ENCODE measurements around the gene NECTIN3. TPM values are rescaled to one million over a fixed set of nuclear protein-coding genes. Genes with fewer than 3 reads are reported as not detected.

Gene NECTIN3
- total and polyA plus RNA-seq, 8 donors, result 1.3 to 10.3 (median 6.6) TPM

- WGBS, 2 donors, result 56 to 74% methylated on average over 1 of the region's 1 CpG
- ATAC-seq, result no peak
- DNase-seq, result no peak
- Histone ChIP-seq H3K36me3 (no peaks in the 10 kb centered on the region), H3K27me3 (no peaks in the 10 kb centered on the region), H3K4me3 (no peak overlapping the region), H3K9me3 (no peaks in the 10 kb centered on the region), H3K4me1 (no peaks in the 10 kb centered on the region), H3K27ac (no peak overlapping the region)
- no peak for FAIRE-seq
- intact Hi-C loops (cut with DNase I), result no loop called here
- TF ChIP-seq, protein P1, sequence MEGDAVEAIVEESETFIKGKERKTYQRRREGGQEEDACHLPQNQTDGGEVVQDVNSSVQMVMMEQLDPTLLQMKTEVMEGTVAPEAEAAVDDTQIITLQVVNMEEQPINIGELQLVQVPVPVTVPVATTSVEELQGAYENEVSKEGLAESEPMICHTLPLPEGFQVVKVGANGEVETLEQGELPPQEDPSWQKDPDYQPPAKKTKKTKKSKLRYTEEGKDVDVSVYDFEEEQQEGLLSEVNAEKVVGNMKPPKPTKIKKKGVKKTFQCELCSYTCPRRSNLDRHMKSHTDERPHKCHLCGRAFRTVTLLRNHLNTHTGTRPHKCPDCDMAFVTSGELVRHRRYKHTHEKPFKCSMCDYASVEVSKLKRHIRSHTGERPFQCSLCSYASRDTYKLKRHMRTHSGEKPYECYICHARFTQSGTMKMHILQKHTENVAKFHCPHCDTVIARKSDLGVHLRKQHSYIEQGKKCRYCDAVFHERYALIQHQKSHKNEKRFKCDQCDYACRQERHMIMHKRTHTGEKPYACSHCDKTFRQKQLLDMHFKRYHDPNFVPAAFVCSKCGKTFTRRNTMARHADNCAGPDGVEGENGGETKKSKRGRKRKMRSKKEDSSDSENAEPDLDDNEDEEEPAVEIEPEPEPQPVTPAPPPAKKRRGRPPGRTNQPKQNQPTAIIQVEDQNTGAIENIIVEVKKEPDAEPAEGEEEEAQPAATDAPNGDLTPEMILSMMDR (IDR thresholded peaks at IDR 0.05), result no peak
Observed at GRCh38 chr3:111218615-111219014, 147.0 kb downstream of the NECTIN3 start.

DNA sequence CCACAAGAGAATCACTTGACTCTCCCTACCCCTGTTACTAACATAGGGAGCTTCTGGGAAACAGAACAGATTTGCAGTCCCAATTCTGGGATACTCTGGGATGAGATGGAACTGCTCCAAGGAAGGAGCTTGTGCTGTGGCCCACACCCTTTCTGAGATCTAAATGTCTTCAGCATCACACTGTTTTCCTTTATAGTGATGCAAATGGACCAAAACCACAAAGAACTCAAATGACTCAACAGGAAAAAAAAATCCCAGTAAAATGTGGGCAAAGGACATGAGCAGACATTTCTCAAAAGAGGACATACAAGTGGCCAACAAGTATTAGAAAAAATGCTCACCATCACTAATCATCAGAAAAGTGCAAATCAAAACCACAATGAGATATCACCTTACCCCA, 155.6 kb downstream of the NECTIN3 start:
- intact Hi-C loops (cut with DNase I), result no loop called here
- Histone ChIP-seq H3K36me3 (no peaks in the 10 kb centered on the region), H3K27ac (no peak overlapping the region), H3K4me1 (no peaks in the 10 kb centered on the region), H3K27me3 (no peaks in the 10 kb centered on the region), H3K4me3 (no peak overlapping the region), H3K9me3 (no peaks in the 10 kb centered on the region)
- ATAC-seq, result no peak
- TF ChIP-seq, protein P1 (IDR thresholded peaks at IDR 0.05), result no peak
- DNase-seq, result no peak
- FAIRE-seq, result no peak

- no peaks in the 10 kb centered on the region for H3K27me3 ChIP-seq
- no peak overlapping the region for H3K4me3 ChIP-seq
- ATAC-seq, result no peak
- DNase-seq, result no peak
- no peak for FAIRE-seq
- no peaks in the 10 kb centered on the region for H3K4me1 ChIP-seq
- no peaks in the 10 kb centered on the region for H3K36me3 ChIP-seq
- TF ChIP-seq, protein P1 (IDR thresholded peaks at IDR 0.05), result no peak
- intact Hi-C loops (cut with DNase I), result no loop called here
- 79 to 83% methylated on average over 3 of the region's 3 CpGs for WGBS, 2 donors
- H3K9me3 ChIP-seq, result no peaks in the 10 kb centered on the region
- H3K27ac ChIP-seq, result no peak overlapping the region
Observed at GRCh38 chr3:111229301-111229700, 157.7 kb downstream of the NECTIN3 start.

DNA sequence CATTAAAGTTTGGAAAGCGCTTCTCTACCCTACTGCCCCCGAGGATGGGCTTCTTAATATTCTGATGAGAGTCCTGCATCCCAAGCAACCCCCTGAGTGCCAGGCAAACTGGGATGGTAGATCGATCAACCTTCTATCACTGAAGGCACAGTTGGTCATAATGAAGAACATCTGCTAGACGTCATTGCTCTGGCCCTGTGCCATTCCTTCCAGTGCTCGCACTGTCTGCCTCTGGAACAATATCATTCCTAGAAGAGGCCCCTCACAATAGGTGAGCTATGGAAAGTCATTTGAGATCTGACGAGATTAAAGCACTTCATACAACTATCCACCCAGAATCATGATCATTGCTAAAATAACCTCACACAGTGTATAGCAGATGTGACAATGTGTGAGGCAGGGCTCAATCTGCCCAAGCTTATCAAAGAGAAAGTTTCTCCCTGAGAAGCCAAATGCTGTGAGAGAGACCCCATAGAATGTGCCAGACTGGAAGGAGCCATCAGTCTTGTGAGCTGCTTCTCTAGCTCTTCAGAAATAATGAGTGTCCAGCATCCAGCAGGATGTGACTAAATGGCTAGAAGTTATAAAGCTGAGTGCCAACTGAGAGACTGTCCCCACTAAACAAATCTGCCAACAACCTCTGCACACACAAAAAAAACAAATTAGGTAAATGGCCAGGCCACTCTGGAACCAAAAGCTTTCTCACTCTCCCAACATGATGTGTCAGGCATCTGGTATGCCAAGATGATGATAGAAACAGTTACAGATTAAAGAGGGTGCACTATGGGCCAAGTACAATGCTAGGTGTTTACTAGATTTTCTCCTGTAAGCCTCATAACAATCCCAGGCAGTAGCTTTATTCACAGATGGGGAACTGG, 165.5 kb downstream of the NECTIN3 start:
- TF ChIP-seq, protein P1 (IDR thresholded peaks at IDR 0.05), result no peak
- no peak for DNase-seq
- intact Hi-C loops (cut with DNase I), result no loop called here
- Histone ChIP-seq H3K36me3 (no peaks in the 10 kb centered on the region), H3K27ac (no peak overlapping the region), H3K4me1 (no peaks in the 10 kb centered on the region), H3K27me3 (no peaks in the 10 kb centered on the region), H3K9me3 (no peaks in the 10 kb centered on the region), H3K4me3 (no peak overlapping the region)
- no peak for ATAC-seq
- 68 to 81% methylated on average over 6 of the region's 6 CpGs for WGBS, 2 donors
- no peak for FAIRE-seq

DNA sequence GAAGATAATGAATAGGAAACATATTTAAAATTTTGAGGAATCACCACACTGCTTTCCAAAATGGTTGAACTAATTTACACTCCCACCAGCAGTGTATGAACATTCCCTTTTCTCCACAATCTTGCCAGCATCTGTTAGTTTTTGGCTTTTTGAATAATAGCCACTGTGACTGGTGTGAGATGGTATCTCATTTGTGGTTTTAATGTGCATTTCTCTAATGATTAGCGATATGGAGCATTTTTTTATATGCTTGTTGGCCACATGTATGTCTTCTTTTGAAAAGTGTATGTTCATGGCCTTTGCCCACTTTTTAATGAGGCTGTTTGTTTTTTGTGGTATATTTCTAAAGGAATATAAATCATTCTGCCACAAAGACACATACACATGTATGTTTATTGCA, 166.3 kb downstream of the NECTIN3 start:
- Histone ChIP-seq H3K36me3 (no peaks in the 10 kb centered on the region), H3K27me3 (no peaks in the 10 kb centered on the region), H3K4me1 (no peaks in the 10 kb centered on the region), H3K27ac (no peak overlapping the region), H3K9me3 (no peaks in the 10 kb centered on the region), H3K4me3 (no peak overlapping the region)
- FAIRE-seq, result no peak
- intact Hi-C loops (cut with DNase I), result no loop called here
- no peak for DNase-seq
- TF ChIP-seq, protein P1 (IDR thresholded peaks at IDR 0.05), result no peak
- 69 to 81% methylated on average over 1 of the region's 1 CpG for WGBS, 2 donors
- no peak for ATAC-seq
